K562 (cell line): ENCODE data around the gene CHL1. TPM values are rescaled to one million over a fixed set of nuclear protein-coding genes. Genes with fewer than 3 reads are reported as not detected.

Experiments used
- ATAC-seq: fragments of 200-7000 bp; cut with Tn5 transposase; 3 replicates; pipeline ENCODE4 v1.9.1; 2020; ENCODE audit warnings: moderate library complexity
- BruUV-seq: library from RNA; stranded (reverse); fragments of 400-500 nt; replicated peaks from 2 replicates; lab custom pipeline; 2021; lab: Mats Ljungman, UMichigan
- CTCF ChIA-PET: fragments of 300-600 bp; formaldehyde crosslinking; extraction: SDS; loops from one replicate; lab custom pipeline; 2021; ENCODE audit warnings: low intra/inter-chr PET ratio; lab: Yijun Ruan, JAX
- POLR2A ChIA-PET: fragments of 300-600, 350-650 bp; sonication (Branson Sonifier 250); formaldehyde crosslinking; extraction: SDS; loops from one replicate; lab custom pipeline; 2021; ENCODE audit warnings: antibody characterized with exemption, inconsistent platforms; lab: Yijun Ruan, JAX
- DNase-seq, 4 experiments: peaks; one replicate each; pipeline versions ENCODE4 v3.0.0 to v3.0.0-alpha.2; 2011 to 2018; ENCODE audit warnings: low spot score in 3 of 4, mixed read lengths in 3 of 4; ENCODE audit errors: extremely low read depth in 1 of 4
- FAIRE-seq: peaks from 2 replicates; lab custom pipeline; 2011; peaks lifted over from hg19 to GRCh38; lab: Jason Lieb, UNC
- H2AFZ ChIP-seq: 2 replicates; pipeline ENCODE4 v1.6.0; 2011; ENCODE audit warnings: low read depth, low read length, control low read depth, inconsistent platforms
- H3K27ac ChIP-seq: fragments of 200-600 bp; 3 replicates; pipeline ENCODE4 v1.8.0; 2011; ENCODE audit warnings: low read depth, mild to moderate bottlenecking, control low read depth, inconsistent platforms, low read length, moderate library complexity, mixed read lengths; ENCODE audit errors: extremely low read depth
- H3K27me3 ChIP-seq, 2 experiments: fragments of 300-600 bp in 1 of 2; 2 replicates in 1 of 2; 3 replicates in 1 of 2; pipeline versions ENCODE4 v1.6.0 to v1.8.0; 2011; ENCODE audit warnings: inconsistent platforms in 2 of 2, low read length in 2 of 2, mild to moderate bottlenecking in 1 of 2, mixed read lengths in 1 of 2, moderate library complexity in 1 of 2; ENCODE audit not compliant: control insufficient read depth in 2 of 2, insufficient read depth in 2 of 2
- H3K36me3 ChIP-seq: fragments of 300-600 bp; 3 replicates; pipeline ENCODE4 v1.8.0; 2011; ENCODE audit warnings: mild to moderate bottlenecking, low read length, inconsistent platforms; ENCODE audit not compliant: control insufficient read depth, insufficient read depth
- H3K4me1 ChIP-seq, 2 experiments: fragments of 200-600 bp in 1 of 2; replicated peaks in 1 of 2; 2 replicates in 1 of 2; 3 replicates in 1 of 2; pipeline versions ENCODE4 v1.5.1 to v1.8.0; 2011; ENCODE audit warnings: inconsistent platforms in 2 of 2, low read length in 2 of 2, mild to moderate bottlenecking in 1 of 2, mixed read lengths in 1 of 2, moderate library complexity in 1 of 2; ENCODE audit not compliant: control insufficient read depth in 2 of 2, insufficient read depth in 2 of 2
- H3K4me2 ChIP-seq: 2 replicates; pipeline ENCODE4 v1.6.1; 2011; ENCODE audit warnings: low read length, control low read depth, inconsistent platforms, mixed read lengths; ENCODE audit not compliant: insufficient read depth
- H3K4me3 ChIP-seq: fragments of 200-600 bp; sonication (generic), shearing (Covaris generic); 2 replicates; pipeline ENCODE4 v1.5.1; 2016; ENCODE audit warnings: control low read depth, inconsistent platforms
- H3K79me2 ChIP-seq: fragments of 200-600 bp; 3 replicates; pipeline ENCODE4 v1.8.0; 2011; ENCODE audit warnings: low read length, inconsistent platforms; ENCODE audit not compliant: control insufficient read depth, insufficient read depth
- H3K9ac ChIP-seq, 2 experiments: 2 replicates each; pipeline versions ENCODE4 v1.6.0 to v1.6.1; 2011; ENCODE audit warnings: low read depth in 2 of 2, low read length in 2 of 2, control low read depth in 1 of 2, inconsistent platforms in 1 of 2, mild to moderate bottlenecking in 1 of 2, mixed read lengths in 1 of 2; ENCODE audit not compliant: insufficient read depth in 1 of 2
- H3K9me1 ChIP-seq: one replicate; pipeline ENCODE4 v1.6.0; 2011; ENCODE audit warnings: inconsistent platforms, mild to moderate bottlenecking, low read length, moderate library complexity; ENCODE audit not compliant: control insufficient read depth, insufficient read depth
- H3K9me3 ChIP-seq: replicated peaks from 2 replicates; pipeline ENCODE4 v1.5.1; 2011; ENCODE audit warnings: low read depth, low read length, inconsistent platforms; ENCODE audit not compliant: control insufficient read depth, insufficient read depth
- H4K20me1 ChIP-seq: replicated peaks from 2 replicates; pipeline ENCODE4 v1.6.1; 2011; ENCODE audit warnings: low read length, inconsistent platforms, mixed read lengths; ENCODE audit not compliant: control insufficient read depth, insufficient read depth
- C11orf30 ChIP-seq: fragments of 450-650 bp; IDR thresholded peaks from 2 replicates; pipeline ENCODE4 v1.6.1; 2016; ENCODE audit warnings: low read depth, mild to moderate bottlenecking
- FUS ChIP-seq: fragments of 200-400 bp; formaldehyde crosslinking; optimal IDR thresholded peaks from 2 replicates; pipeline ENCODE3; 2017; ENCODE audit warnings: low read depth, low read length
- MAFG ChIP-seq: fragments of 450-650 bp; conservative IDR thresholded peaks from 2 replicates; pipeline ENCODE4 v1.6.1; 2016; ENCODE audit warnings: missing genetic modification characterization, missing compliant biosample characterization
- MAFK ChIP-seq: IDR thresholded peaks from 2 replicates; pipeline ENCODE4 v1.6.1; 2011; ENCODE audit warnings: low read length, improper control_type of control experiment
- ZNF316 ChIP-seq: fragments of 450-650 bp; IDR thresholded peaks from 2 replicates; pipeline ENCODE4 v1.6.1; 2016
- WGBS: fragments of 100-300 bp; shearing (Covaris generic); methylation state at CpG from one replicate; pipeline ENCODE4 v1.1.6; 2016; ENCODE audit warnings: low coverage, mixed read lengths; ENCODE audit not compliant: insufficient coverage; ENCODE audit errors: missing lambda C conversion rate; 5-methylcytosine and 5-hydroxymethylcytosine counted together
- in situ Hi-C: fragments of 300-500 bp; cut with MboI; formaldehyde crosslinking; loops from 4 replicates; pipeline ENCODE4 v1.15.0; 2018; ENCODE audit warnings: inconsistent platforms, mixed read lengths
- intact Hi-C: fragments of 100-400 bp; cut with micrococcal nuclease; formaldehyde crosslinking; loops from 2 replicates; pipeline ENCODE4 v1.14.2; 2022
- polyA plus RNA-seq, 8 experiments: library from polyadenylated mRNA; depleted of rRNA in 4 of 8; stranded (reverse) in 5 of 8; unstranded in 3 of 8; fragments of >200 nt; fragmentation: Nextera tagmentation in 2 of 8; fragmentation: Illumina TruSeq in 1 of 8; extraction: Ambion mirVana in 2 of 8; extraction: Trizol in 1 of 8; gene quantifications; 2 replicates each; pipeline versions ENCODE4 v1.2.1 to v1.2.3, GENCODE V29; 2011 to 2014; ENCODE audit warnings: inconsistent platforms in 1 of 8, missing spikeins in 1 of 8
- total RNA-seq, 7 experiments: library from RNA; depleted of rRNA in 6 of 7; stranded (reverse); fragments of >200 nt in 6 of 7; fragmentation: Illumina TruSeq in 2 of 7; extraction: Trizol in 2 of 7; gene quantifications; 2 replicates each; pipeline versions ENCODE4 v1.2.1 to v1.2.3, GENCODE V29; 2011 to 2021; ENCODE audit warnings: low replicate concordance in 1 of 7
- TF ChIP-seq, protein P1 (sequence below): fragments of 450-650 bp; IDR thresholded peaks from 2 replicates; pipeline ENCODE4 v1.6.1; 2018; ENCODE audit warnings: mild to moderate bottlenecking, low read depth; ENCODE audit not compliant: partially characterized antibody
- TF ChIP-seq, protein P2 (sequence below): sonication (generic); formaldehyde crosslinking; IDR thresholded peaks from 2 replicates; pipeline ENCODE4 v1.8.0; 2022; ENCODE audit warnings: missing genetic modification reagents, mild to moderate bottlenecking, borderline replicate concordance
- TF ChIP-seq, protein P3 (sequence below): fragments of 250-450 bp; sonication (Bioruptor Pico); IDR thresholded peaks from 2 replicates; pipeline ENCODE4 v1.8.0; 2022; ENCODE audit warnings: moderate library complexity, mild to moderate bottlenecking, inconsistent platforms

The CHL1 gene
- total and polyA plus RNA-seq, 9 of the 15 experiments (the other 6 are each of a cell fraction or from before 2014, with no cell fraction given) = 0.02 TPM; not detected in 8

DNA sequence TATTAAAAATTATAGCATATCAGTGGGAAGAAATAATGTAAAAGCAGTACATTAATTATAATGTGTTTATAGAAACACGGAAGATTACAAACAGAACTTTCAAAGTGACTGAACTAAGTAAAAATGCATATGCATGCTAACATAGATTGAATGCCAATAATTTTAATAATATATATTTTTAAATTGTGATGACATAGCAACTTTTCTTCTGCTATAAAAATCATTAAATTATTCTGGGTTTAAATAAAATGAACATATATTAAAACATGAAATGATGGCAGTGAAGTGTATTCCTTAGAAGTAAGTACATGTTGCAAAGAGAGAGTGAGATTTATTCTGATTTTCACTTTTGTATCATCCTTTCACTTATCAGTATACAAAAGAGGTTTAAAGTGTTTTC lies 128.9 kb downstream of the CHL1 start:
- Histone ChIP-seq H3K9me3 (no peaks in the 10 kb centered on the region; the same call in 1 of the 2 replicates), H3K9me1 (no peaks in the 10 kb centered on the region), H3K79me2 (no peaks in the 10 kb centered on the region), H4K20me1 (no peaks in the 10 kb centered on the region), H3K36me3 (no peaks in the 10 kb centered on the region), H3K9ac (no peak overlapping the region), H3K27ac (no peak overlapping the region), H3K4me3 (no peak overlapping the region), H2AFZ (no peak overlapping the region), H3K4me2 (no peak overlapping the region), H3K27me3 (no peaks in the 10 kb centered on the region), H3K4me1 (no peaks in the 10 kb centered on the region)
- POLR2A ChIA-PET = no interaction called here
- intact Hi-C loops = no loop called here
- TF ChIP-seq, protein P1, sequence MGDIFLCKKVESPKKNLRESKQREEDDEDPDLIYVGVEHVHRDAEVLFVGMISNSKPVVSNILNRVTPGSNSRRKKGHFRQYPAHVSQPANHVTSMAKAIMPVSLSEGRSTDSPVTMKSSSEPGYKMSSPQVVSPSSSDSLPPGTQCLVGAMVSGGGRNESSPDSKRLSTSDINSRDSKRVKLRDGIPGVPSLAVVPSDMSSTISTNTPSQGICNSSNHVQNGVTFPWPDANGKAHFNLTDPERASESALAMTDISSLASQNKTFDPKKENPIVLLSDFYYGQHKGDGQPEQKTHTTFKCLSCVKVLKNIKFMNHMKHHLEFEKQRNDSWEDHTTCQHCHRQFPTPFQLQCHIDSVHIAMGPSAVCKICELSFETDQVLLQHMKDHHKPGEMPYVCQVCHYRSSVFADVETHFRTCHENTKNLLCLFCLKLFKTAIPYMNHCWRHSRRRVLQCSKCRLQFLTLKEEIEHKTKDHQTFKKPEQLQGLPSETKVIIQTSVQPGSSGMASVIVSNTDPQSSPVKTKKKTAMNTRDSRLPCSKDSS = no peak
- TF ChIP-seq, protein P2, sequence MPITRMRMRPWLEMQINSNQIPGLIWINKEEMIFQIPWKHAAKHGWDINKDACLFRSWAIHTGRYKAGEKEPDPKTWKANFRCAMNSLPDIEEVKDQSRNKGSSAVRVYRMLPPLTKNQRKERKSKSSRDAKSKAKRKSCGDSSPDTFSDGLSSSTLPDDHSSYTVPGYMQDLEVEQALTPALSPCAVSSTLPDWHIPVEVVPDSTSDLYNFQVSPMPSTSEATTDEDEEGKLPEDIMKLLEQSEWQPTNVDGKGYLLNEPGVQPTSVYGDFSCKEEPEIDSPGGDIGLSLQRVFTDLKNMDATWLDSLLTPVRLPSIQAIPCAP (CRISPR knock-in tag) = no peak
- TF ChIP-seq, protein P3, sequence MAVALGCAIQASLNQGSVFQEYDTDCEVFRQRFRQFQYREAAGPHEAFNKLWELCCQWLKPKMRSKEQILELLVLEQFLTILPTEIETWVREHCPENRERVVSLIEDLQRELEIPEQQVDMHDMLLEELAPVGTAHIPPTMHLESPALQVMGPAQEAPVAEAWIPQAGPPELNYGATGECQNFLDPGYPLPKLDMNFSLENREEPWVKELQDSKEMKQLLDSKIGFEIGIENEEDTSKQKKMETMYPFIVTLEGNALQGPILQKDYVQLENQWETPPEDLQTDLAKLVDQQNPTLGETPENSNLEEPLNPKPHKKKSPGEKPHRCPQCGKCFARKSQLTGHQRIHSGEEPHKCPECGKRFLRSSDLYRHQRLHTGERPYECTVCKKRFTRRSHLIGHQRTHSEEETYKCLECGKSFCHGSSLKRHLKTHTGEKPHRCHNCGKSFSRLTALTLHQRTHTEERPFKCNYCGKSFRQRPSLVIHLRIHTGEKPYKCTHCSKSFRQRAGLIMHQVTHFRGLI (CRISPR knock-in tag) = no peak
- peak; percentile 48; the same call in 1 of the 2 replicates for TF ChIP-seq C11orf30
- peak; percentile 76 for TF ChIP-seq ZNF316
- no peak for TF ChIP-seq FUS
- peak; percentile 29; the same call in 1 of the 2 replicates for TF ChIP-seq MAFK
- TF ChIP-seq MAFG (tag) = peak; percentile 53
- 0% methylated on average over 1 of the region's 1 CpG for WGBS
- no TSS peak for BruUV-seq
- in situ Hi-C loops = no loop called here
- ATAC-seq = no peak
- no peak for DNase-seq
- no peak for FAIRE-seq
- CTCF ChIA-PET = no interaction called here
